MM.1S (cell line): ENCODE results near the gene ZNF575.
"Not testable (repeated sequence)": the region's sequence is repeated elsewhere in the genome, so short reads cannot be mapped to it uniquely, and the experiment has no call there.

Source experiments
- EZH2 ChIP-seq: fragments of 300-600 bp; sonication (generic); optimal IDR thresholded peaks from 2 replicates; pipeline ENCODE3; 2017; ENCODE audit warnings: low read depth, mild to moderate bottlenecking, antibody characterized with exemption, low read length, mixed read lengths
- TF ChIP-seq, protein P1 (sequence below): fragments of 300-600 bp; sonication (generic); IDR thresholded peaks from 2 replicates; pipeline ENCODE4 v1.5.1; 2016; ENCODE audit warnings: antibody characterized with exemption, low read length, mixed read lengths

DNA sequence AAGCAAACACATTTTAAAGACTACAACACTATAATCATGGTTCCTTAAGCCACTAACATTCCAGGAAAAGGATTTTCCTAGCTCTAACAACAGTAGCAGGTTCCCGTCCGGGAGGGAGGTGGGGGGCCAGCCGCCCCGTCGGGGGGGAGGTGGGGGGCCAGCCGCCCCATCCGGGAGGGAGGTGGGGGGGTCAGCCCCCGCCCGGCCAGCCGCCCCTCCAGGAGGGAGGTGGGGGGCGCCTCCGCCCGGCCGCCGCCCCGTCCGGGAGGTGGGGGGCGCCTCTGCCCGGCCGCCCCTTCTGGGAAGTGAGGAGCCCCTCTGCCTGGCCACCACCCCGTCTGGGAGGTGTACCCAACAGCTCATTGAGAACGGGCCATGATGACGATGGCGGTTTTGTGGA, 14.9 kb downstream of the ZNF575 start:
- TF ChIP-seq, protein P1, sequence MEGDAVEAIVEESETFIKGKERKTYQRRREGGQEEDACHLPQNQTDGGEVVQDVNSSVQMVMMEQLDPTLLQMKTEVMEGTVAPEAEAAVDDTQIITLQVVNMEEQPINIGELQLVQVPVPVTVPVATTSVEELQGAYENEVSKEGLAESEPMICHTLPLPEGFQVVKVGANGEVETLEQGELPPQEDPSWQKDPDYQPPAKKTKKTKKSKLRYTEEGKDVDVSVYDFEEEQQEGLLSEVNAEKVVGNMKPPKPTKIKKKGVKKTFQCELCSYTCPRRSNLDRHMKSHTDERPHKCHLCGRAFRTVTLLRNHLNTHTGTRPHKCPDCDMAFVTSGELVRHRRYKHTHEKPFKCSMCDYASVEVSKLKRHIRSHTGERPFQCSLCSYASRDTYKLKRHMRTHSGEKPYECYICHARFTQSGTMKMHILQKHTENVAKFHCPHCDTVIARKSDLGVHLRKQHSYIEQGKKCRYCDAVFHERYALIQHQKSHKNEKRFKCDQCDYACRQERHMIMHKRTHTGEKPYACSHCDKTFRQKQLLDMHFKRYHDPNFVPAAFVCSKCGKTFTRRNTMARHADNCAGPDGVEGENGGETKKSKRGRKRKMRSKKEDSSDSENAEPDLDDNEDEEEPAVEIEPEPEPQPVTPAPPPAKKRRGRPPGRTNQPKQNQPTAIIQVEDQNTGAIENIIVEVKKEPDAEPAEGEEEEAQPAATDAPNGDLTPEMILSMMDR = not testable (repeated sequence)
- TF ChIP-seq EZH2 = not testable (repeated sequence)
